Ovary (tissue), 9 donors: ENCODE results near the gene CARMIL3. TPM values are rescaled to one million over a fixed set of nuclear protein-coding genes. Genes with fewer than 3 reads are reported as not detected.

ENCODE experiments used
- DNase-seq, 5 donors: peaks; one replicate each; pipeline ENCODE4 v3.0.0-alpha.2; 2019 to 2020
- H3K27ac ChIP-seq, 2 donors: fragments of 200-600 bp; one replicate each; pipeline versions ENCODE4 v1.5.1 to v1.8.0; 2019 to 2022
- H3K27me3 ChIP-seq: fragments of 200-600 bp; one replicate; pipeline ENCODE4 v1.8.0; 2022
- H3K36me3 ChIP-seq: fragments of 200-600 bp; sonication (generic); one replicate; pipeline ENCODE4 v1.5.1; 2019
- H3K4me1 ChIP-seq: one replicate; pipeline ENCODE4 v1.8.1; 2013; ENCODE audit warnings: mild to moderate bottlenecking, moderate library complexity; ENCODE audit not compliant: insufficient read depth
- H3K4me3 ChIP-seq: fragments of 200-600 bp; sonication (generic); one replicate; pipeline ENCODE4 v1.5.1; 2017
- H3K9me3 ChIP-seq, 2 donors: fragments of 200-600 bp in 1 of 2; sonication (generic) in 1 of 2; one replicate each; pipeline versions ENCODE4 v1.5.1 to v1.8.1; 2013 to 2019; ENCODE audit warnings: mild to moderate bottlenecking in 1 of 2, moderate library complexity in 1 of 2
- CTCF ChIP-seq, 3 donors: fragments of 450-650 bp in 2 of 3; fragments of 200-600 bp in 1 of 3; IDR thresholded peaks; one replicate each; pipeline versions ENCODE4 v1.5.1 to v1.8.0; 2016 to 2022; ENCODE audit warnings: antibody characterized with exemption in 3 of 3, mild to moderate bottlenecking in 1 of 3
- EP300 ChIP-seq: sonication (generic); formaldehyde crosslinking; IDR thresholded peaks from one replicate; pipeline ENCODE4 v1.6.1; 2017; ENCODE audit warnings: antibody characterized with exemption
- POLR2A ChIP-seq: fragments of 450-650 bp; IDR thresholded peaks from one replicate; pipeline ENCODE4 v1.6.1; 2017; ENCODE audit warnings: antibody characterized with exemption, mild to moderate bottlenecking, moderate library complexity
- WGBS, 3 donors: extraction: QIAGEN DNeasy Blood & Tissue Kit in 1 of 3; methylation state at CpG; one replicate each; pipeline versions ENCODE4 v1.1.5 to v1.1.7; 2013 to 2017; 5-methylcytosine and 5-hydroxymethylcytosine counted together
- intact Hi-C, 4 donors: fragments of 100-400 bp; cut with DNase I; formaldehyde crosslinking; loops; one replicate each; pipeline versions ENCODE4 v1.11.0 to v1.15.1; 2022 to 2023
- polyA plus RNA-seq, 2 donors: library from polyadenylated mRNA; stranded (reverse); fragments of 200-250 nt in 1 of 2; fragments of 350-450 nt in 1 of 2; fragmentation: Illumina TruSeq in 1 of 2; extraction: RNeasy Lipid Tissue Mini Kit (QIAGEN cat#74804) in 1 of 2; gene quantifications; one replicate each; pipeline ENCODE4 v1.2.3, GENCODE V29; 2013 to 2014
- total RNA-seq, 7 donors: library from RNA; depleted of rRNA in 2 of 7; stranded (reverse); fragments of >200 nt in 2 of 7; fragmentation: NEBNext Ultra II Directional in 3 of 7; extraction: Animal tissue kit (Norgen Biotek cat#: 25700) in 3 of 7; gene quantifications; one replicate each; pipeline versions ENCODE4 v1.1.0 to v1.2.4, GENCODE V29; 2016 to 2023
- donor health status: DM: no; HTN: no; CAD: no; lungs with moderate emphysema.
- donor health status: DM: no; HTN: no; CAD: no.
- donor health status: Bipolar disorder and iron deficiency.
- donor health status: DM: yes; HTN: yes; CAD: no.
- donor health status: DM: no; HTN: no; CAD: no.
- donor health status: DM: yes; HTN: yes; CAD: no.

The CARMIL3 gene
- total and polyA plus RNA-seq, 9 donors = 0.08 to 1.3 (median 0.25) TPM; not detected in 1

- 93 to 97% (median 96%) methylated on average over 8 of the region's 8 CpGs for WGBS, 3 donors
- peak in 1 of 5 donors; percentile 17 for DNase-seq
- intact Hi-C loops = loop anchor here in 1 of 4 donors (10.0 kb wide), 1 partner anchor 112 kb away; the partner anchor contains the start of gene DHRS4L2
- Histone ChIP-seq H3K4me3 (no peak overlapping the region), H3K36me3 (no peaks in the 10 kb centered on the region), H3K27me3 (no peaks in the 10 kb centered on the region), H3K9me3 (no peaks in the 10 kb centered on the region), H3K4me1 (peaks cover 3% of the 10 kb centered on the region), H3K27ac (no peak overlapping the region)
- TF ChIP-seq EP300 (no peak), POLR2A (no peak), CTCF (IDR thresholded peaks at IDR 0.05) (no peak)
Measured at GRCh38 chr14:24096545-24097181, 44.9 kb downstream of the CARMIL3 start.

GRCh38 chr14:24098229-24098926 is 46.6 kb downstream of the CARMIL3 start:
- Histone ChIP-seq H3K27ac (no peak overlapping the region), H3K36me3 (no peaks in the 10 kb centered on the region), H3K4me1 (peaks cover 3% of the 10 kb centered on the region), H3K4me3 (no peak overlapping the region), H3K27me3 (no peaks in the 10 kb centered on the region), H3K9me3 (no peaks in the 10 kb centered on the region)
- WGBS, 3 donors = 91 to 94% (median 93%) methylated on average over 16 of the region's 16 CpGs
- peak in 1 of 5 donors; percentile 25 for DNase-seq
- intact Hi-C loops = loop anchor here in 1 of 4 donors (10.0 kb wide), 1 partner anchor 114 kb away; the partner anchor contains the start of gene DHRS4L2
- TF ChIP-seq POLR2A (no peak), EP300 (no peak), CTCF (IDR thresholded peaks at IDR 0.05) (no peak)

- WGBS, 3 donors = 89 to 90% (median 89%) methylated on average over 17 of the region's 17 CpGs
- DNase-seq = peak in 1 of 5 donors; percentile 26
- intact Hi-C loops = loop anchor here in 1 of 4 donors (10.0 kb wide), 1 partner anchor 114 kb away; the partner anchor contains the start of gene DHRS4L2
- Histone ChIP-seq H3K4me3 (no peak overlapping the region), H3K27ac (no peak overlapping the region), H3K27me3 (no peaks in the 10 kb centered on the region), H3K9me3 (no peaks in the 10 kb centered on the region), H3K4me1 (no peaks in the 10 kb centered on the region), H3K36me3 (no peaks in the 10 kb centered on the region)
- TF ChIP-seq CTCF (IDR thresholded peaks at IDR 0.05) (no peak), EP300 (no peak), POLR2A (no peak)
Measured at GRCh38 chr14:24098927-24099813, 47.4 kb downstream of the CARMIL3 start.
